AML-193 (cell line): ENCODE data around the gene GGA1.

Source experiments
- DNase-seq, 2 experiments: peaks; one replicate each; lab custom pipeline; 2025; lab: John Stamatoyannopoulos, UW

The GGA1 gene

DNA sequence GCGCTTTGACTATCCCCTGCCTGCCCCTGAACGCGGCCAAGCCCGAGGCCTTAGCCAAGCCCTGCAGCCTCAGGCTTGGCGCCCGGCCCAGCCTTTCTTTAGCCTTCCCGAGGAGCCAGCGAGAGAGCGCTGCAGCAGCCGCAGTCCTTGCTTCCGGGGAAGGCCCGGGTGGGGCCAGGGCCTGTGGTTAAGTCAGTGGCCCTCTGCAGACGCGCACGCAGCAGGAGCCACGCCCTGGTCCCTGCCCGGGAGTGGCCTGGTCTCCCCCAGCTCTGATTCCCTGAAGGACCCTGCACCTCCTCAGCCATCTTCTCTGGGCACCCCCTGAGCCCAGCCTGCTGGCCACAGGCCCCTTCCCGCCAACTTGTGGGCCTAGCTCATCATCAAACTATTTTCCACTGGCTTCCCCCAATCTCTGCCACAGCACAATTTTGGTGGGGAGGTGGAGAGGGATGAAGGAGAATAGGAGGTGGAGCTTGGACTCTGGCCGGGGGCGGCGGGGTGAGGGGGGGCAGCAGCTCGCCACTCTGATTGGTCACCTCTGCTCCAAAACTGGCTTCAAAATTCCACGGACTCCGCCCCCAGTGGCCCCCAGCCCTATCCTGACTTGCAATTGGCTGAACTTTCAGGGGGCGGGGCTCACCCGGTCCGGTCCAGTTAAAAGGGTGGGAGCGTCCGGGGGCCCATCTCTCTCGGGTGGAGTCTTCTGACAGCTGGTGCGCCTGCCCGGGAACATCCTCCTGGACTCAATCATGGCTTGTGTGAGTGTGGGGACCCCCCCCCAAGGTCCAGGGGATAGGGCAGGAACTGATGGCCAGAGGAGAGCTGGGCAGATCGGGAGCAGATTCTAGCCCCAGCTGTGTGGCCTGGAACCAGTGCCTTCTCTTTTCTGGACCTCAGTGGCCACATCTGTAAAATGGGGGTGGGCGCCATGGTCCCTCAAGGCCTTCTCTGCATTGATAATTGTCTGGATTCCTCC is 66.6 kb downstream of the GGA1 start, which contains the start of gene LGALS1:
Gene LGALS1, plus strand, starts transcription at position 686 of the 979 bp plus-strand sequence. Its CDS starts 67 bp downstream, at position 753.
- peak; percentile 82 to 83 for DNase-seq

DNA sequence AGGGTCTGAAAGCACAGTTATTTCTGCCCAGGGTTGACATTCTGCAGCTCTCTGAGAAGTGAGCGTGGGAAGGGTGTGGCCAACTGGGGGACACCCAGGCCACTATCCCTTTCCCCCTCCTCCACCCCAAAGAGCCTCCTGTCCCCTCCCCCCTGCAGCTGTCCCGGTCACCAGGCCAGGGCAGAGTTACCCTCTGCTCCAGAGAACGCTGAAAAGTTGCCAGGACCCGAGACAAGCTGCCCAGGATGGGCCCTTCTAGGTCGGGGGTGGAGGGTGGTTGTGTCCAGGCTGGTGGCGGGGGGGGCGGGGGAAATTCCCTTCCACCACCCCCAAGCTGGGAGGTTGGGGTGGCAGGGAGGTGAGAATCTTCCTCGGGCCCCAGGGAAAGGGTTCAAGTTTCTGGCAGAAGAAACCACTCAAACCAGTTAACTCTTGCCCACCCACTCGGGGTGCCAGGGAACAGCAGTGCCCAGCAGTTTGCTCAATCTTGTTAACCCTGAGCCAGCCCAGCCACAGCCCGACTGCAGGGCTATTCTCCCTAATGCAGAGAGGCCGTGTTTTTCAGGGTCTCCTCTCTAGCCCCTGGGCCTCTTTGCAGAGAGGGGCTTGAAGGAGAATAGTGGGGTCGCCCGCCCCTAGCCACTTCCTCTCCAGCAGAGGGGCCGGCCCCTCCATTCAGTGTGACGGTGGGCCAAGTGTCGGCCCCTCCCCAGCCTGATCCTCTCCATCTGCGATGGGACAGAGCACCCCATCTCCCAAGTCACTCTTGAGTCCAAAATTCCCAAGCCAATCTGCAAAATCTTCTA is 67.5 kb downstream of the GGA1 start:
- DNase-seq, result peak; percentile 11 to 23

DNA sequence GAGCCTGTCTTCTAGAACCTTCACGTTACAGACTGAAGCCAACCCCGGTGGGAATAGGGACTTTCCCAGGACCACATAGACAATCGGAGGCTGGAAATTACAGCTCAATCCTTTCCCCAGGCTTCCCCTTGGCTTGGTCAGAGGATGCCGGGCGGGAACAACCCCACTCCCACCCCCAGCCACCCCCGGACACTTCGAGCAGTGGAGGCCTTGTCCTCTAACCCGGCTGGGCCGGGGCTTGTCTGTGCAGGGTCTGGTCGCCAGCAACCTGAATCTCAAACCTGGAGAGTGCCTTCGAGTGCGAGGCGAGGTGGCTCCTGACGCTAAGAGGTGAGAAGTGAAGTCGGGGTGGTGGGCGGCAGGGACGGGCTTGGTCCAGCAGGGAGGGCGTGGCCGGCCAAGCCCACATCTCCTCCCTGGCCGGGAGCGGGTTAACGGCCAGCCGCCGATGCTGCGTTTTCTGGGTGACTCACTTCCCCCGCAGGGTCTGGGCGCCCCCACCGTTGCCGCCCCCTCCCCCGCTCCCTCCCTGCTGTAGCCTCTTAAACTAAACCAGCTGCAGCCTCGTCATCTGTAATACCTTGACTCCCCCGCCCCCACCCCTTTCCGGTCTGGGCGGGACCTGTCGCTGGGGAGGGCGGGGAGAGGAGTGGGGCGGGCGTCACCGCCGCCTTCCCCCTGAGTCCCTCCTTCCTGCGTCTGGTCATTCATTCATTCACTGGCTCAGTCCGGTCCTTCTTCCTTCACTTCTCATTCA is 68.3 kb downstream of the GGA1 start:
- DNase-seq, result peak; percentile 85

DNA sequence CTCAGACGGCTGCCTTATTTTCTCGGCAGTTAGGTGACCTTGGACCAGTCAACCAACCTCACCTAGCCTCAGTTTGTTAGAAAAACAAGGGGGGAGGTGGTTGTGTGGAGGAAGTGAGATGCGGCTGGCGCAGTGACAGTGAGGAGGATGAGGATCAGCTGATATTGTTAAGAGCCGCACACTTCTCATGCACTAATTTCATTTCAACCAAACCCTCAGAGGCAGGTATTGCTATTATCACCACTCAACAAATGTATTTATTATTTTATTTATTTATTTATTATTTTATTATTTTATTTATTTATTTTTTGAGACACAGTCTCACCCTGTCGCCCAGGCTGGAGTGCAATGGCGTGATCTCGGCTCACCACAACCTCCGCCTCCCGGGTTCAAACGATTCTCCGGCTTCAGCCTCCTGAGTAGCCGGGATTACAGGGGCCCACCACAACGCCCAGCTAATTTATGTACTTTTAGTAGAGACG is 68.9 kb downstream of the GGA1 start:
- no peak for DNase-seq

DNA sequence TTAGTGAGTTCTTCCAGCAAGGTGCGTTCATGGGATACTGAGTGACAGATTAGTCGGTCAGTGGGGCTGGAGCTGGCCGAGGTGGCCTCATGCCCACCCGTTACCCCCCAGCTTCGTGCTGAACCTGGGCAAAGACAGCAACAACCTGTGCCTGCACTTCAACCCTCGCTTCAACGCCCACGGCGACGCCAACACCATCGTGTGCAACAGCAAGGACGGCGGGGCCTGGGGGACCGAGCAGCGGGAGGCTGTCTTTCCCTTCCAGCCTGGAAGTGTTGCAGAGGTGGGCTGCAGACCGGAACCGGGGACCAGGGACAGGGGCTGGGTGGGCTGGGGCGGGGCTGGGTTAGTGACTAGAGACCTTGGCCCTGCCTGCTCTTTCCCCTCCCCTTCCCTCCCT is 69.7 kb downstream of the GGA1 start:
- no peak for DNase-seq

DNA sequence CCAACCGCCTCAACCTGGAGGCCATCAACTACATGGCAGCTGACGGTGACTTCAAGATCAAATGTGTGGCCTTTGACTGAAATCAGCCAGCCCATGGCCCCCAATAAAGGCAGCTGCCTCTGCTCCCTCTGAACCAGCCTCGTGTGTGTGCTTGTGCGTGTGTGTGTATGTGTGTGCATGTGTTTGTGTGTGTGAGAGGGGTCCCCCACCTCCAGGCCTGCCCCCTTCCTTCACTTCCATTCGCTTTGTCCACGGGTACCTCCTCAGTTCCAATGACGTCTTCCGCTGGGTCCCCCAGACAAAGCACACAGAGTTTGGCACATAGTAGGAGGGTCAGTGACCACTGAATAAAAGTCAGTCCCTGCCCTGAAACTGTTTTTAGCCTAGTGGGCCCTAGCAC is 71.0 kb downstream of the GGA1 start:
- no peak for DNase-seq

DNA sequence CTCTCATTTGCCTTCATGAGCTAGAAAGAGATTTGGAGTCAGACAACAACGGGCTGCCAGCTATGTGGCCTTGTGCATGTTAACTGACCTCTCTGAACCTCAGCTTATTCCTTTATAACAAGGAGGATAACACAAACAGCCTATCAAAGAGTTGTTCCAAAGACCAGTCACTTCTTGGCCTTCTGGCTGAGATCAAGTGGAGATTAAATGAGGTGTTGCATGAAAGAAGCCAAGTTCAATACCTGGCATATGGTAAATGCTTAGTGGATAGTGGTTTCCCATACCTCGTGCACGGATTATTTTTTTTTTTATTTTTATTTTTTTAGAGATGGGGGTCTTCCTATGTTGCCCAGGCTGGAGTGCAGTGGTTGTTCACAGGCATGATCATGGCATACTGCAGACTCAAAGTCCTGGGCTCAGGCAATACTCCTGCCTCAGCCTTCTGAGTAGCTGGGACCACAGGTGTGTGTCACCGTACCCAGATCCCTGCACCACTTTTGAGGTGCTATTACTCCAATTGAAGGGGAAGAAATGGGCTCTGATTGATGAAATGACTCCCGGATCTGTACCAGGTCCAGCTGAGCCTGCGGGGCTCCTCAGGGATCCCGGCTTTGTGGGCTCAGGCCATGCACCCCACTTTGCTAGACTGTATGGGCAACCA is 71.7 kb downstream of the GGA1 start:
- no peak for DNase-seq

DNA sequence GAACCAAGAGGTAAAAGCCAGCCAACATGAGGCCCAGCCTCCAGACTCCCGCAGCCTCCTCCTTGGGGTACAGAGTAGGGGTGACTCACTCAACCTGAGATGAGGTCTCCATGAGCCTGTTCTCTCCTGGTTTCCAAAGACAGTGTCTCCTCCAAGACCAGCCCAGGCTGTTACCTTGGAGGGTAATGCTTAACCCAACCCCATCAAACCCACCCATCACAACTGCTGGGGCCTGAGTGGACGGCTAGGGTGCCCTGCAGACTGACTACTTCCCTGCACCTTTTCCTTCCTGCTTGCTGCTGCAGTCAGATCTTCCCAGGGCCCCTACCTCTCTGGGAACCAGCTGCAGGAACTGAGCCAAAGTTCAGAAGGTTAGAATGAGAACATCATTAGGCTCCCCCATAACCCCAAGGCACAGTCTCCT is 72.4 kb downstream of the GGA1 start:
- no peak for DNase-seq

DNA sequence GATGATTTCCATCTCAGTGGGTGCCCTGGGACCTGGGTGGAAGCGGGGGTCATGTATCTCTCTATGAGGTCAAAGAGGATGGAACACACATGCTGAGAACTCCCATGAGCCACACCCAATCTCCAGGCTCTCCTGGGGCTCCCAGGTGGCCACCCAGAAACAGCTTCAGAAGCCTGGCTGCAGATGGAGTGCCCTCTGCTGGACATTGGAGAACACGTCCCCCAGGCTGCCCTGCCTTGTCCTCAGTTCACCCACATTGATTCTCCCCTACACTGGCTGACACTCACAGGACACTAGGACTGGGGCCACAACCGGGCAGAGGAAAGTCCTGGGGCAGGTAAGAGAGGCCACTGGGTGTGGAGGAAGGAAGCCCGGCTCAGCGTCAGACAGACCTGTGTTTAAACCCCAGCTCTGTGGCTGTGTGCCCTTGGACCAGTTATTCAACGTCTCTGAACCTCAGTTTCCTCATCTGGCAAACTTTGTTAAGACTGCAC is 73.0 kb downstream of the GGA1 start:
- DNase-seq, result peak; percentile 59 to 72
